ENCODE measurements around the gene PATJ.

DNA sequence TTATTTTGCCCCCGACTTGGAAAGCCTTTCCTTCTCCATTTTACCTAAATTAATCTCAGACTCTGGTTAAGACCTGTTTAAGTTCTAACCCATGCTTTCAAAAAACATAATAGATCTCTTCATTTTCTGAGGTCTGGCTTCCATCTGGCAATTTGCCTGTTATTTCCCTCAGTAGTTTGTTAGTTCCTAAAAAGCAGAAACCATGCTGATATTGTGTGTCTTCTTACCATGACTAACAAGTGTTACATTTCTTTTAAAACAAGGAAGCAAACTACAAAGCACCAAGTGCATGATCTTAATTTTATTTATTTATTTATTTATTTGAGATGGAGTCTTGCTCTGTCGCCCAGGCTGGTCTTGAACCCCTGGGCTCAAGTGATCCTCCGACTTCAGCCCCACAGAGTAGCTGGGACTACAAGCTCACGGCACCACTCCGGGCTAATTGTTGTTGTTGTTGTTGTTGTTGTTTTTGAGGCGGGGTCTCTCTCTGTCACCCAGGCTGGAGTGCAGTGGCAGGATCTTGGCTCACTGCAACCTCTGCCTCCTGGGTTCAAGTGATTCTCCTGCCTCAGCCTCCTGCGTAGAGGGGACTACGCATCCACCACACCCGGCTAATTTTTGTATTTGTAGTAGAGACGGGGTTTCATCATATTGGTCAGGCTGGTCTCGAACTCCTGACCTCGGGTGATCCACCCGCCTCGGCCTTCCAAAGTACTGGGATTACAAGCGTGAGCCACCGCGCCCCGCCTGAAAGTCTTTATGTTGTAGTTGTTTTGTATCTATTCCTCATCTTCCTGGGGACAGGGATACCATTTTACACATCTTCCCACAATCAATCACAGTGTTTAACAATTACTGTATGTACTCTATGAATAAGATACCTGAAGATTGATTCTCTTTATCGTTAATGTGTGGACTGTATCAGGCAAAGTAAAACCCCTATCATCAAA lies 1.3 kb upstream of the PATJ start:
- TF ChIP-seq, protein P1, sequence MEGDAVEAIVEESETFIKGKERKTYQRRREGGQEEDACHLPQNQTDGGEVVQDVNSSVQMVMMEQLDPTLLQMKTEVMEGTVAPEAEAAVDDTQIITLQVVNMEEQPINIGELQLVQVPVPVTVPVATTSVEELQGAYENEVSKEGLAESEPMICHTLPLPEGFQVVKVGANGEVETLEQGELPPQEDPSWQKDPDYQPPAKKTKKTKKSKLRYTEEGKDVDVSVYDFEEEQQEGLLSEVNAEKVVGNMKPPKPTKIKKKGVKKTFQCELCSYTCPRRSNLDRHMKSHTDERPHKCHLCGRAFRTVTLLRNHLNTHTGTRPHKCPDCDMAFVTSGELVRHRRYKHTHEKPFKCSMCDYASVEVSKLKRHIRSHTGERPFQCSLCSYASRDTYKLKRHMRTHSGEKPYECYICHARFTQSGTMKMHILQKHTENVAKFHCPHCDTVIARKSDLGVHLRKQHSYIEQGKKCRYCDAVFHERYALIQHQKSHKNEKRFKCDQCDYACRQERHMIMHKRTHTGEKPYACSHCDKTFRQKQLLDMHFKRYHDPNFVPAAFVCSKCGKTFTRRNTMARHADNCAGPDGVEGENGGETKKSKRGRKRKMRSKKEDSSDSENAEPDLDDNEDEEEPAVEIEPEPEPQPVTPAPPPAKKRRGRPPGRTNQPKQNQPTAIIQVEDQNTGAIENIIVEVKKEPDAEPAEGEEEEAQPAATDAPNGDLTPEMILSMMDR (IDR thresholded peaks at IDR 0.05), result no peak
- no peak for TF ChIP-seq EP300 (IDR thresholded peaks at IDR 0.05)
- no peak for TF ChIP-seq POLR2A (IDR thresholded peaks at IDR 0.05)

All from tibial nerve (tissue), 4 donors.